HCT116 (cell line): ENCODE results near the gene ENTR1. TPM values are rescaled to one million over a fixed set of nuclear protein-coding genes. Genes with fewer than 3 reads are reported as not detected.

Experiments used
- ATAC-seq: fragments of 200-7000 bp; cut with Tn5 transposase; 2 replicates; pipeline ENCODE4 v1.9.1; 2020; ENCODE audit warnings: mild to moderate bottlenecking, moderate library complexity
- BruUV-seq: library from RNA; stranded (reverse); fragments of 400-500 nt; replicated peaks from 2 replicates; lab custom pipeline; 2021; lab: Mats Ljungman, UMichigan
- CTCF ChIA-PET: fragments of 300-600 bp; sonication (Branson Sonifier 250); formaldehyde crosslinking; loops from one replicate; lab custom pipeline; 2021; ENCODE audit warnings: antibody characterized with exemption; lab: Charles Lee
- POLR2A ChIA-PET: fragments of 300-600, 350-600 bp; sonication (Branson Sonifier 250); formaldehyde crosslinking; loops from one replicate; lab custom pipeline; 2021; ENCODE audit warnings: antibody characterized with exemption; lab: Charles Lee
- RAD21 ChIA-PET, 2 experiments: fragments of 300-600 bp; sonication (Branson Sonifier 250); formaldehyde crosslinking; loops; one replicate each; lab custom pipeline; 2023; ENCODE audit warnings: low total read pairs in 2 of 2; ENCODE audit not compliant: uncharacterized antibody in 2 of 2, unreplicated experiment in 2 of 2, low non-redundant PET in 1 of 2; lab: Charles Lee
- DNase-seq: peaks from one replicate; pipeline ENCODE4 v3.0.0-alpha.2; 2010; ENCODE audit warnings: low read depth, low spot score
- H2AFZ ChIP-seq: fragments of 200-600 bp; shearing (Covaris generic), sonication (generic); 2 replicates; pipeline ENCODE4 v1.6.1; 2017; ENCODE audit warnings: low read depth, mixed run types, mixed read lengths, antibody characterized with exemption, low read length; ENCODE audit not compliant: poor library complexity, severe bottlenecking
- H3K27ac ChIP-seq: 2 replicates; pipeline ENCODE4 v1.5.1; 2012; ENCODE audit warnings: low read depth, low read length
- H3K27me3 ChIP-seq: fragments of 200-600 bp; sonication (generic); 2 replicates; pipeline ENCODE4 v1.6.1; 2016; ENCODE audit warnings: mixed run types, low read length, mixed read lengths; ENCODE audit not compliant: insufficient read depth
- H3K36me3 ChIP-seq, 2 experiments: fragments of 200-500 bp in 1 of 2; fragments of 200-600 bp in 1 of 2; sonication (Bioruptor generic) in 1 of 2; sonication (generic) in 1 of 2; 2 replicates each; pipeline versions ENCODE4 v1.5.1 to v1.6.1; 2014 to 2016; ENCODE audit warnings: low read length in 2 of 2, inconsistent platforms in 1 of 2, mixed read lengths in 1 of 2, mixed run types in 1 of 2; ENCODE audit not compliant: insufficient read depth in 2 of 2, control insufficient read depth in 1 of 2
- H3K4me1 ChIP-seq, 2 experiments: fragments of 200-600 bp in 1 of 2; sonication (generic) in 1 of 2; 2 replicates each; pipeline versions ENCODE4 v1.5.1 to v1.6.1; 2012 to 2017; ENCODE audit warnings: low read length in 2 of 2, inconsistent platforms in 1 of 2, mild to moderate bottlenecking in 1 of 2, mixed read lengths in 1 of 2, mixed run types in 1 of 2, moderate library complexity in 1 of 2; ENCODE audit not compliant: insufficient read depth in 2 of 2, control insufficient read depth in 1 of 2
- H3K4me2 ChIP-seq: fragments of 200-600 bp; sonication (generic); 2 replicates; pipeline ENCODE4 v1.6.1; 2017; ENCODE audit warnings: mixed run types, low read length, mixed read lengths
- H3K4me3 ChIP-seq, 2 experiments: fragments of 200-600 bp in 1 of 2; sonication (generic) in 1 of 2; replicated peaks in 1 of 2; 2 replicates each; pipeline ENCODE4 v1.5.1; 2011 to 2016; ENCODE audit warnings: low read length in 2 of 2, control low read depth in 1 of 2, low read depth in 1 of 2, mild to moderate bottlenecking in 1 of 2, mixed read lengths in 1 of 2, mixed run types in 1 of 2
- H3K79me2 ChIP-seq: fragments of 200-600 bp; sonication (generic); 2 replicates; pipeline ENCODE4 v1.6.1; 2017; ENCODE audit warnings: mild to moderate bottlenecking, mixed run types, low read length, moderate library complexity, mixed read lengths; ENCODE audit not compliant: insufficient read depth
- H3K9ac ChIP-seq: fragments of 200-600 bp; sonication (generic); 2 replicates; pipeline ENCODE4 v1.6.1; 2016; ENCODE audit warnings: low read length, mixed read lengths
- H3K9me2 ChIP-seq: fragments of 200-600 bp; sonication (generic), shearing (Covaris generic); 2 replicates; pipeline ENCODE4 v1.6.1; 2017; ENCODE audit warnings: mixed run types, mild to moderate bottlenecking, moderate library complexity; ENCODE audit not compliant: insufficient read depth
- H3K9me3 ChIP-seq, 2 experiments: fragments of 200-500 bp in 1 of 2; fragments of 200-600 bp in 1 of 2; sonication (Bioruptor generic) in 1 of 2; sonication (generic) in 1 of 2; 2 replicates each; pipeline ENCODE4 v1.6.1; 2014 to 2017; ENCODE audit warnings: low read length in 2 of 2, mixed read lengths in 2 of 2, inconsistent platforms in 1 of 2, low read depth in 1 of 2, mild to moderate bottlenecking in 1 of 2, mixed run types in 1 of 2, moderate library complexity in 1 of 2; ENCODE audit not compliant: control insufficient read depth in 1 of 2, insufficient read depth in 1 of 2
- H4K20me1 ChIP-seq: fragments of 200-600 bp; sonication (generic), shearing (Covaris generic); 2 replicates; pipeline ENCODE4 v1.6.1; 2017; ENCODE audit warnings: mixed run types, mild to moderate bottlenecking, moderate library complexity; ENCODE audit not compliant: insufficient read depth
- CEBPB ChIP-seq: IDR thresholded peaks from 2 replicates; pipeline ENCODE4 v1.6.1; 2012; ENCODE audit warnings: low read depth
- ELF1 ChIP-seq: IDR thresholded peaks from 2 replicates; pipeline ENCODE4 v1.6.1; 2012; ENCODE audit warnings: low read depth, borderline replicate concordance
- EZH2phosphoT487 ChIP-seq: fragments of 200-600 bp; IDR thresholded peaks from 2 replicates; pipeline ENCODE4 v1.6.1; 2018; ENCODE audit warnings: antibody characterized with exemption, borderline replicate concordance
- POLR2A ChIP-seq: IDR thresholded peaks from 2 replicates; pipeline ENCODE4 v1.7.0; 2011; ENCODE audit warnings: borderline replicate concordance; ENCODE audit not compliant: insufficient read depth, insufficient read length; ENCODE audit errors: extremely low read depth
- REST ChIP-seq: IDR thresholded peaks from 2 replicates; pipeline ENCODE4 v1.6.1; 2012; ENCODE audit warnings: low read depth
- SIN3A ChIP-seq: IDR thresholded peaks from 2 replicates; pipeline ENCODE4 v1.6.1; 2012; ENCODE audit warnings: low read depth
- SP1 ChIP-seq: IDR thresholded peaks from 2 replicates; pipeline ENCODE4 v1.6.1; 2012; ENCODE audit warnings: low read depth
- SRF ChIP-seq: IDR thresholded peaks from 2 replicates; pipeline ENCODE4 v1.6.1; 2012; ENCODE audit warnings: low read depth
- YY1 ChIP-seq: IDR thresholded peaks from 2 replicates; pipeline ENCODE4 v1.6.1; 2011; ENCODE audit warnings: low read length, low read depth, moderate library complexity, mild to moderate bottlenecking; ENCODE audit not compliant: insufficient replicate concordance; ENCODE audit errors: extremely low read depth
- ZNF274 ChIP-seq: fragments of 200-500 bp; sonication (Bioruptor generic); IDR thresholded peaks from 2 replicates; pipeline ENCODE4 v1.6.1; 2014; ENCODE audit warnings: mild to moderate bottlenecking, low read depth, low read length, inconsistent platforms
- intact Hi-C: fragments of 100-400 bp; cut with micrococcal nuclease; formaldehyde crosslinking; loops from 2 replicates; pipeline ENCODE4 v1.10.0; 2022
- total RNA-seq: library from RNA; stranded (reverse); gene quantifications from one replicate; pipeline ENCODE4 v1.2.1, GENCODE V29; 2021; ENCODE audit not compliant: unreplicated experiment

ENTR1 gene
- total RNA-seq, 1 experiment from 2014 or later: 119 TPM

DNA sequence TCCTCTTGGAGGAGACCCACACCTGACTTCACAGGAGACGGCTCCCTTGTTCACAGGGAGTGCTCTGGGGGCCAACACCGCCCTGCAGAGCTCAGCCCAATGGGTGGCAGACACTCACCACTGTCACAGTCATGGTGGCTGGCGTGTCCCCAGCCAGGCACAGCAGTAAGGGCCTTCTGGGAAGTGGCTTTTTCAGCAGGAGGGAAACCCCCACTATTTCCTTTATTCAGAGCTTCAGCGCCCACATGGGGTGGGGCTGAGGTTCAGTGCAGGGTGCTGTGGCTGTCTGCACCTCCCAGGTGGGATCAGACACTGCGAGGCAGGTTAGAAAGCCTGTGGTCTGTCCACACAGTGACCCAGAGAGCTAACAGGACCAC is 6.9 kb downstream of the ENTR1 start:
- RAD21 ChIA-PET: no interaction called here
- no peak for TF ChIP-seq YY1
- no peak for TF ChIP-seq EZH2phosphoT487
- no peak for TF ChIP-seq CEBPB
- TF ChIP-seq REST: no peak
- no peak for TF ChIP-seq ELF1
- no peak for TF ChIP-seq SRF
- no peak for TF ChIP-seq SIN3A
- no peak for TF ChIP-seq SP1
- no peak for TF ChIP-seq ZNF274
- no peak for TF ChIP-seq POLR2A
- TF ChIP-seq, all 23 proteins: peak for 0
- no peak overlapping the region for H3K4me3 ChIP-seq
- peaks cover 32 to 42% of the 10 kb centered on the region in 2 experiments; a peak in 3 of 4 replicates for H3K36me3 ChIP-seq
- POLR2A ChIA-PET: no interaction called here
- no peak overlapping the region for H3K9ac ChIP-seq
- no peak overlapping the region for H3K27ac ChIP-seq
- no peak for DNase-seq
- H3K79me2 ChIP-seq: peaks cover 34% of the 10 kb centered on the region
- CTCF ChIA-PET: interaction anchor here (0.9 kb wide), 1 partner anchor 228 kb away, joined by 6 read pairs; no protein-coding TSS in a partner anchor
- H3K9me3 ChIP-seq: no peaks in the 10 kb centered on the region
- no peak overlapping the region for H3K4me2 ChIP-seq
- H3K4me1 ChIP-seq: peaks cover 5 to 13% of the 10 kb centered on the region in 2 experiments
- BruUV-seq: no TSS peak
- H4K20me1 ChIP-seq: no peaks in the 10 kb centered on the region
- H3K9me2 ChIP-seq: no peaks in the 10 kb centered on the region
- no peaks in the 10 kb centered on the region for H3K27me3 ChIP-seq
- no peak overlapping the region for H2AFZ ChIP-seq
- intact Hi-C loops: no loop called here
- no peak for ATAC-seq
